ENCODE measurements around the gene SCGB1C2. TPM values are rescaled to one million over a fixed set of nuclear protein-coding genes. Genes with fewer than 3 reads are reported as not detected.

SCGB1C2 gene
- total RNA-seq, 1 donor from 2014 or later, result not detected

DNA sequence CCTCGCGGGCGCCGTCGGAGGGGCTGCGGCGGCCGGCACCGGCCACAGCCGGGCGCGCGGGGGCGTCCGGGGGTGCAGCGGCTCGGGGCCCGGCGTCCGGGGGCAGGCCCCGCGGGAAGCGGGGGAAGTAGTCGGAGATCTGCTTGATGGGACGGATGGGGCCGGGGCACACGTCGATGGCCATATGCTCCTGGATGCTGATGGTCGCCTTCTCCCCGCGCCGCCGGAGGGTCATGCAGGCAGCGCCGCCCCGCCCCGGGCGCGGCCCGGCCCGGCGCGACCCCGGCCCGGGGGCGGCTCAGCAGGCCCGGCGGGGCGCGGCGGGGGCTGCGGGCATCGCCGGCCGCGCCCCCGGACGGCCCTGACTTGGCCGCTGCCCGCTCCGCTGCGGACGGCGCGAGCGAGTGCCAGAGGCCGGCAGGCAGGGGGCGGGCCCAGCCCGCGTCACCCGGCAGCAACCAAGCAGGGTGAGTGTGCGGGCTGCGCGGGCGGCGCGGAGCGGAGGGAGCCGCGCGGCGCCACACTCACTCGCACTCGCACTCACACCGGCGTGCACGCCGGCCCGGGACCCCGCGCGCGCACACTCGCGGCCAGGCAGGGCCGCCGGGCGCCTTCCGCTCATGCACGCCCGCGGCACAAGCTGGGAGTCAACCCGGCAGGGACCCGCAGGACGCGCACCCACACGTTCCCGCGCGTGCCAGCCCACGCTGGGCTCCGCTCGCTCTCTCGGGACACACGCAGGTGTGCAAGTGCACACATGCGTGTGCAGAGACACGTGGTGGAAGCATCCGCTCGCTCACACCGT is 44.1 kb downstream of the SCGB1C2 start, which contains the start of gene DOC2B:
TSS of gene DOC2B (minus strand) at position 406 of the 805 bp plus-strand sequence. CDS start at position 235, 171 bp downstream.
- peaks cover 43% of the 10 kb centered on the region for H3K27me3 Mint-ChIP-seq
- no peaks in the 10 kb centered on the region for H3K36me3 Mint-ChIP-seq (ENCODE audit: low read depth)
- ChIA-PET CTCF (no interaction called here), POLR2A (no interaction called here)
- peaks cover 2% of the 10 kb centered on the region for H3K4me1 Mint-ChIP-seq
- H3K9me3 Mint-ChIP-seq, result no peaks in the 10 kb centered on the region
- peak within 1 kb of the TSS; percentile 42 for H3K4me3 Mint-ChIP-seq
- DNase-seq, result no peak
- TF ChIP-seq, protein P1, sequence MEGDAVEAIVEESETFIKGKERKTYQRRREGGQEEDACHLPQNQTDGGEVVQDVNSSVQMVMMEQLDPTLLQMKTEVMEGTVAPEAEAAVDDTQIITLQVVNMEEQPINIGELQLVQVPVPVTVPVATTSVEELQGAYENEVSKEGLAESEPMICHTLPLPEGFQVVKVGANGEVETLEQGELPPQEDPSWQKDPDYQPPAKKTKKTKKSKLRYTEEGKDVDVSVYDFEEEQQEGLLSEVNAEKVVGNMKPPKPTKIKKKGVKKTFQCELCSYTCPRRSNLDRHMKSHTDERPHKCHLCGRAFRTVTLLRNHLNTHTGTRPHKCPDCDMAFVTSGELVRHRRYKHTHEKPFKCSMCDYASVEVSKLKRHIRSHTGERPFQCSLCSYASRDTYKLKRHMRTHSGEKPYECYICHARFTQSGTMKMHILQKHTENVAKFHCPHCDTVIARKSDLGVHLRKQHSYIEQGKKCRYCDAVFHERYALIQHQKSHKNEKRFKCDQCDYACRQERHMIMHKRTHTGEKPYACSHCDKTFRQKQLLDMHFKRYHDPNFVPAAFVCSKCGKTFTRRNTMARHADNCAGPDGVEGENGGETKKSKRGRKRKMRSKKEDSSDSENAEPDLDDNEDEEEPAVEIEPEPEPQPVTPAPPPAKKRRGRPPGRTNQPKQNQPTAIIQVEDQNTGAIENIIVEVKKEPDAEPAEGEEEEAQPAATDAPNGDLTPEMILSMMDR (IDR thresholded peaks at IDR 0.05), result no peak
- no peak within 1 kb of the TSS for H3K27ac Mint-ChIP-seq
- no peak for ATAC-seq (ENCODE audit: low read depth)
- intact Hi-C loops (cut with micrococcal nuclease), result no loop called here

DNA sequence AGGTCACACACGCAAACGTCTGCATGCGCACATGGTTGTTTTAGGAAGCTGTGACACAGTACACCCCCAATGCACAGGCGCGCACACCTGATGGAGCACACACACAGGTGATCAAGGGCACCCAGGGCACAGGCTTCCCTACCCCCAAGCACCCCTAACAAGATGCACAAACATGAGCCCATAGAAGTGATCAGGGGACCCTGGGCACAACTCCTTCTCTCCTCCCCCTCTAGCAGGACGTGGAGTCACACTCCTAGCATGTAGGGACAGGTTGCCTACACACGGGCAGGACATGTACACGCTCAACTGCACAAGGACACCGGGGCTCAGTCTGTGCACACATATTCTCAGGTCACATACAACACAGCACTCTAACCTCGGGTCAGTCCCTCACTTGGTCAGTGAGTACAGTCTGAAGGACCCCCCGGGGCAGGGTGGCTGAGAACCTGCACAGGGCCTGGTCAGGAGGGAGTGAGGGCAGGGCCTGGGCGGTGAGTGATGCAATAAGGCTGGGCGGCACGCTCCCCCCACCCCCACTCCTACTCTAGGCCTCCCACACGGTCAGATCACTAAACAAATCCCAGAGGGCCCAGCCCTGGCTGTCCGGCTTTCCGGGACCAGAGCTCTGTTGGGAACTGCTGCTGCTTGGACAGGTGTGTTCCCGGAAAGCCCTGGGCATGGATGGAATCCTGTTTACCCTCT is 44.8 kb downstream of the SCGB1C2 start:
- no peaks in the 10 kb centered on the region for H3K36me3 Mint-ChIP-seq (ENCODE audit: low read depth)
- intact Hi-C loops (cut with micrococcal nuclease), result no loop called here
- no peaks in the 10 kb centered on the region for H3K9me3 Mint-ChIP-seq
- TF ChIP-seq, protein P1 (IDR thresholded peaks at IDR 0.05), result no peak
- H3K4me1 Mint-ChIP-seq, result peaks cover 2% of the 10 kb centered on the region
- DNase-seq (no peak), ATAC-seq (ENCODE audit: low read depth) (no peak)
- ChIA-PET CTCF (no interaction called here), POLR2A (no interaction called here)
- no peak overlapping the region for H3K27ac Mint-ChIP-seq
- H3K4me3 Mint-ChIP-seq, result peak overlapping the region; percentile 42
- peaks cover 45% of the 10 kb centered on the region for H3K27me3 Mint-ChIP-seq

DNA sequence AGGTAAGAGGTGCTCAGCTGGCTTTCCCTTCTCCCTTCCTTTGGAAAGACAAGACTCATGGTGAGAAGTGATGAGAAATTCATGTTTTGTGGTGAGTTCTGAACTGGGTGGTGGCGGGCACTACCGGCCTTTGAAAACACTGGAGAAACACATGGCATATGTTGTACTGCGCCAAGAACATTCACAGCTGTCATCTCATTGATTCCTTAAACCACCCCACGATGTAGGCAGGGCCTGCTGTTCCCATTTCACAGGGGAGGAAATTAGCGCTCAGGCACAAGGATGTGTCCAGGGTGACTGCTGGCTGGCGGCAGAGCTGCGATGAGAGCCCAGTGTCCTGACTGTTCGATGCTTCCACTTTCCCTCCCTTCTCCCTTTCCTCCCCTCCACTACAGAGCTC is 45.7 kb downstream of the SCGB1C2 start:
- Mint-ChIP-seq H3K27ac (no peak overlapping the region), H3K27me3 (peaks cover 44% of the 10 kb centered on the region), H3K36me3 (ENCODE audit: low read depth) (no peaks in the 10 kb centered on the region), H3K4me1 (peaks cover 2% of the 10 kb centered on the region), H3K4me3 (no peak overlapping the region), H3K9me3 (no peaks in the 10 kb centered on the region)
- DNase-seq, result no peak
- intact Hi-C loops (cut with micrococcal nuclease), result no loop called here
- no peak for ATAC-seq (ENCODE audit: low read depth)
- POLR2A ChIA-PET, result no interaction called here
- TF ChIP-seq, protein P1 (IDR thresholded peaks at IDR 0.05), result no peak
- CTCF ChIA-PET, result no interaction called here

DNA sequence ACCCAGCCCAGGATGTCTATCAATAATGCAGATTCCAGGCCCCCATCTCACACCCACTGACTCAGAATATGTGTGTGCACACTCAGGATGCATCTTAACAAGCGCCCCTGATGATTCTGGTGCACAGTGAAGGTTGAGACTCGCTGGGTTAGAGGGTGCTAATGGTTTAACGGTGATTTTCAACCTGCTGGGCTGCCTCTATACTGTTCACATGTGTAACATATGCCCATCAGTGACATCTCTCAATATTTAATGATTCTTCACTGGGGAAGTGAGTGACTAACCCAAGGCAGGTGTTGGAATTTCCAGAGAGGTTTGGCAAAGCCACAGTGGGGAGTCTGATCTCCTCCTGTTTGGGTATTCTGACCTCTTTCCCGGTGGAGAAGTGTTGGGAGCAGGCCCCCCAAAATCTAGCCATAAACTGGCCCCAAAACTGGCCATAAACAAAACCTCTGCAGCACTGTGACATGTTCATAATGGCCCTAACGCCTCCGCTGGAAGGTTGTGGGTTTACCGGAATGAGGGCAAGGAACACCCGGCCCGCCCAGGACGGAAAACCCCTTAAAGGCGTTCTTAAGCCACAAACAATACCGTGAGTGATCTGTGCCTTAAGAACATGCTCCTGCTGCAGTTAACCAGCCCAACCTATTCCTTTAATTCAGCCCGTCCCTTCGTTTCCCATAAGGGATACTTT is 48.2 kb downstream of the SCGB1C2 start:
- H3K4me3 Mint-ChIP-seq, result no peak overlapping the region
- no peak for DNase-seq
- no peak for ATAC-seq (ENCODE audit: low read depth)
- peaks cover 34% of the 10 kb centered on the region for H3K27me3 Mint-ChIP-seq
- peaks cover 2% of the 10 kb centered on the region for H3K4me1 Mint-ChIP-seq
- TF ChIP-seq, protein P1 (IDR thresholded peaks at IDR 0.05), result no peak
- ChIA-PET CTCF (no interaction called here), POLR2A (no interaction called here)
- no peaks in the 10 kb centered on the region for H3K36me3 Mint-ChIP-seq (ENCODE audit: low read depth)
- H3K9me3 Mint-ChIP-seq, result no peaks in the 10 kb centered on the region
- intact Hi-C loops (cut with micrococcal nuclease), result no loop called here
- no peak overlapping the region for H3K27ac Mint-ChIP-seq

DNA sequence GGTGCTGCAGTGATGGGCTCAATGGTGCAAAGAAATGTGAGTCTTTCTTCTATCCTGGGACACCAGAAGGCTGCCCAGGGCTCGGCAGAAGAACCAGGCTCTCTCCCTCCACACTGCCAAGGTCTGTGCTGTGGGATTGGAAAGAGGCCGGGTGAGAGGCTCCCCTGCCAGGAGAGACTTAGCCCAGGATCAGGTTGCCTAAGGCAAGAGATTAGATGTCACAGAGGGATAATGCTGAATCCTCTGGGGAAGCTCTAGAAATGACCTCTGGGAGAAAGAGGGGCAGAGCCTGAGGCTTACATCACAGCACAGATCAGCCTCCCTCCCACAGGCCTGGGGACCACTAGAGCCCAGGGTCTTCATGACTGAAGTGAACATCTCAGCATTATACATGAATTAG is 49.8 kb downstream of the SCGB1C2 start:
- DNase-seq, result no peak
- H3K27ac Mint-ChIP-seq, result no peak overlapping the region
- no peak for ATAC-seq (ENCODE audit: low read depth)
- H3K27me3 Mint-ChIP-seq, result peaks cover 30% of the 10 kb centered on the region
- peaks cover 2% of the 10 kb centered on the region for H3K4me1 Mint-ChIP-seq
- no peaks in the 10 kb centered on the region for H3K9me3 Mint-ChIP-seq
- intact Hi-C loops (cut with micrococcal nuclease), result no loop called here
- TF ChIP-seq, protein P1 (IDR thresholded peaks at IDR 0.05), result no peak
- POLR2A ChIA-PET, result no interaction called here
- CTCF ChIA-PET, result no interaction called here
- H3K4me3 Mint-ChIP-seq, result no peak overlapping the region
- H3K36me3 Mint-ChIP-seq (ENCODE audit: low read depth), result no peaks in the 10 kb centered on the region

Measured in activated B cell treated with CpG ODN at 0.5 μM for 24 hours (primary cell).